ENCODE data around the gene LHFPL5.

LHFPL5 gene

DNA sequence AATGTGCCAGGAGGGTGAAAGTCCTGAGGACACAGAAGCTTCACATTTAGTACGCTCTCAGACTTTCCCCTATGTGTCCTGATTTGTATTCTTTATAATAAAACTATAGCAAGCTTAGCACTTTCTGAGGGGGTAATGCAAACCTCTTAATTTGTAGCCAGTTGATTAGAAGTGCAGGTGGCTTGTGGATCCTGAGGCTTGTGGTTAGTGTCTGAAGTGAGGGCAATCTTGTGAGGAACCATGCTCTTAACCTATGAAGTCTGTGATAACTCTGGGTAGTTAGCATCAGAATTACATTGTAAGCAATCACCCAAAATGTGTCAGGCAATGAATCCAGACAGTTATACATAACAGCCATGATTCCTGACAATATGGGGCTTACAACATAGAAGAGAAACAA lies 51.1 kb downstream of the LHFPL5 start:
- no peak for DNase-seq (ENCODE audit: low read depth)

DNA sequence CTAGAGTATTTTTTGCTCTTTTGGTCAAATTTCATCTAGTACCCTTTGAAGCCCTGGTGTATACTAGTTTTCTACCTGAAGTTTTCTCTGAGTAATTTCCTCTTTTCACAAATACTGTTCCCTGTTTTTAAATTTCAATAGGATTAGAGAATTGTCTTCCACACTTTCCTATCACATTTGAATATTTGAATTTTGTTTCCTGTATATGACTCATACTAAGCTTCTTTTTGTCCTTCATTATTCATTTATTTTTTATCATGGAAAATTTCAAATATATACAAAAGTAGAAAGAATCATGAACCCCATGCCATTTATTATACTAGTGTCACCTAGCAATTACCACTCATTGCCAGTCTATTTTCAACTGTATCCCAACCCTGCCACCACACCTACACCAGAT lies 52.7 kb downstream of the LHFPL5 start:
- no peak for DNase-seq (ENCODE audit: low read depth)

DNA sequence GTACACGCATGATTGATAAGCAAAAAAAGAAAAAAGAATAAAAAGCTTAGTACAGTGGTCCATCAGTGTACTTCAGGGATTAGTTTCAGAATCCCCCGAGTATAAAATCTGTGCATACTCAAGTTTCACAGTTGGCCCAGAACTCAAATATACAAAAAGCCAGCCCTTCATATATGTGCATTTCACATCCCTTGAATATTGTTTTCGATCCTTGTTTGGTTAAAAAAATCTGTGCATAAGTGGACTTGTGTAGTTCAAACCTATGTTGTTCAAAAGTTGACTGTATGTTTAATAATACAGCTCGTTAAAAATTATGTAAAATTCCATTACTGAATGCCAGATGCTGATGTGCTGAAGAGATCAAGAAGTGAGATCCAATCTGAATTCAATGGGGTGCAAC lies 54.2 kb downstream of the LHFPL5 start:
- no peak for DNase-seq (ENCODE audit: low read depth)
